Measurements from ENCODE around the gene SLC16A3.
"Not testable (repeated sequence)": the region's sequence is repeated elsewhere in the genome, so short reads cannot be mapped to it uniquely, and the experiment has no call there.

The SLC16A3 gene

DNA sequence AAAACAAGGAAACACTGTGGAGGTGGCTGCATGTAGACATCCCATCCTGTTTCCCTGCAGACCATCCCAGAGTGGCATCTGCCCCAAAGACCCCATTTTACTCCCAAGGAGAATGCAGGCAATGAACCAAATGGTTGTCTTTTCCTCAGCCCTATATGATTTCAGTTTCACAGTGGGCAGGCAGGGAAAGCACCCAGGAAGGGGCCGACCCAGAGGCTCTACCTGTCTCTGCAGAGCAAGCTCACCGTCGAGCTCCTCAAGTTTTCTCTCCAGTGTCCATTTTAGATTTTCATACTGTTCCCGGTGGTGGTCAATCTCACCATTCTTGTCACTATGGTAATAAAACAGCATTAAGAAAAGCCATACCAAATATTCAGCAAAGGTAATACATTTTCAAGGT, 30.8 kb upstream of the SLC16A3 start:
- no peak overlapping the region for H3K4me3 ChIP-seq (ENCODE audit: low read length)
- TF ChIP-seq ZNF274 (IDR thresholded peaks at IDR 0.05; ENCODE audit: low read depth, low read length), result no peak

DNA sequence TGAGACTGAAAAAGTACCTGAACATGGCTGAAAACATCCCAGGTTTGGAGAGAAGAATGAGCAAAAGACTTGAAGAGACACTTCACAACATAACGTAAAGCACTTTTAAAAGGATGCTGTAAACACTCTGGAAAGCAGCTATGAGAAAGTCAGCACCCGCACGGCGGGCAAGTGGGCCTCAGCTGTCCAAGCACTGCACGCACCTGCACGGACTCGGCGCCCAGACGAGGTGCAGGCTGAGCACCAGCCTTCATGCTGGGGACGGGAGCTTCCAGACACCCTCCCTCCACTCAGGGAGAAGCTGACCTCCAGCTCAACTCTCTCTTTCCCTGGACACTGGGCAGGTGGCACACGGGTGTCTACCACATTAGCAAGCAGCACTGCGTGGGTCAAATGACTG, 29.3 kb upstream of the SLC16A3 start:
- no peak overlapping the region for H3K4me3 ChIP-seq (ENCODE audit: low read length)
- TF ChIP-seq ZNF274 (IDR thresholded peaks at IDR 0.05; ENCODE audit: low read depth, low read length), result no peak

DNA sequence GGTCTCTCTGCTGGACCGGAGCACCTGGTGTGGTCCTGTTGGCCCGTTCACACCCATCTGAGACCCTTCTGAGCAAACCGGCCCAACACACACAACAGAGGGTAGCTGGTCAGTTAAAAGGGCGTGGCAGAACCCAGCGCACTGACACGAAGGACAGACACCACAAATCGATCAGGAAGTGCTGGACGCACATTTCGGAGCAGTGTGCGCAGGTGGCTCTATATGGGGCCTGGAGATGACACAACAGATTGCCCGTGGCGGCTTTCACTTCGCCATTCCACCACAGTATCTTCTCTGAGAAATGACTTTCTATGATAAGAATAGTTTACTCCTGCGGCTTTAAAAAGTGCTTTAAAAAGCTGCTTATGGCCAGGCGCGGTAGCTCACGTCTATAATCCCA, 28.7 kb upstream of the SLC16A3 start:
- no peak overlapping the region for H3K4me3 ChIP-seq (ENCODE audit: low read length)
- no peak for TF ChIP-seq ZNF274 (IDR thresholded peaks at IDR 0.05; ENCODE audit: low read depth, low read length)

DNA sequence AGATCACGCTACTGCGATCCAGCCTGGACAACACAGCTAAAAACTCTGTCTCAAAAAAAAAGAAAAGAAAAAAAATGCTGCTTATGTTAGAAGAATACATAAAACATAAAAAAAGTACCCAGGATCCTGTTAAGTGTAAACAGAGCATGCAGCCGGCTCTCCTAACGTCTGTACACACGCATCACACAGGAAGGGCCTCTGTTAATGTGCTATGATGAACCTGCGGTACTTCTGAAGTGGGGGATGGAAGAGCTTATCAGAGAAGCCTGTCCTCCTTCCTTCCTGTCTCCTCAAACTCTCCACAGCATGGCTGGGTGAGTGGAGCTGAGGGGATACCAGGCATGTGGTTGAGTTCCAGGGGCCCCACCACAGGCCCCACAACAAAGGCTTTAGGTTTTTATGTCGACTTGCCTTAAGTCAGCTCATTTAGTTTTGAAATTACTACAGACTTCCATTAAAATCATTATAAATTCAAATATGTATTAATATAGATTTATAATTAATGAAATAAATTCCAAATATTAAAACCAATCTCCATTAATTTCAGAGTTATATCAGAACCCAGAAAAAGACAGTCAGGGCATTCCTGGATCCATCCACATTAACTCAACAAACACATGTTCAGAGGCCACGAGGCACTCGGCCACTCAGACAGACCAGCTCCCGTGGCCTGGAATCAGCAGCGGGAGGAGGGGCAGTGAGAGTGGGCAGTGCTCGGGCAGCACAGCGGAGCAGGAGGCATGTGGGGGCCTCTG, 27.9 kb upstream of the SLC16A3 start:
- H3K4me3 ChIP-seq (ENCODE audit: low read length), result no peak overlapping the region
- TF ChIP-seq ZNF274 (IDR thresholded peaks at IDR 0.05; ENCODE audit: low read depth, low read length), result no peak

DNA sequence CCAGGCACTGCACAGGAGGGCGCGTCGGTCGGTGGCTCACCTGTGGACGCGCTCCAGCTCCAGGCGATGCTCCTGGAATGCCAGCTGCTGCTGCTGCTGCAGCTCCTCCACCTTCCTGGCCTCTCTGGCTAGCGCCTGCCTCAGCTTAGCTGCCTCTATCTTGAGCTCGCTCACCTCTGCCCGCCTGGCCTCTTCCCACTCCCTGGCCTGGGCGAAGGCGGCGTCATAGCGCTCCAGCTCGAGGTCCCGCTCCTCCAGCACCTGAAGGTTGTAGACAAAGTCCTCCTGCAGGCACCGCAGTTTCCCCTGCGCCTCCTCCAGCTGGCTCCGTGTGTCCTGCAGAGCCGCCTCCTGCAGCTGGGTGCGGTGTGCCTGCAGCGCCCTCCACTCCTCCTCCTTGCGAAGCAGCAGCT, 27.3 kb upstream of the SLC16A3 start:
- no peak overlapping the region for H3K4me3 ChIP-seq (ENCODE audit: low read length)
- no peak for TF ChIP-seq ZNF274 (IDR thresholded peaks at IDR 0.05; ENCODE audit: low read depth, low read length)

DNA sequence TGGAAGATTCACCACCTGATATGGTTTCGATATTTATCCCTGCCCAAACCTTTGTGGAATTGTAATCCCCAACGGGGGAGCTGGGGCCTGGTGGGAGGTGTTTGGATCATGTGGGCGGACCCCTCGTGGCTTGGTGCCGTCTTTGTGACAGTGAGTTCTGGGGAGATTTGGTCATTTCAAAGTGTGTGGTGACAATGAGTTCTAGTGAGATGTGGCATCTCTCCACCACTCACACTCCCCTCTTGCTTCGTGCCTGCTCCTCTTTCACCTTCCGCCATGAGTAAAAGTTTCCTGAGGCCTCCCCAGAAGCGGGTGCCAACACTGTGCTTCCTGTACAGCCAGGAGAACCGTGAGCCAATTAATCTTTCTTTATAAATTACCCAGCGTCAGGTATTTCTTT, 25.9 kb upstream of the SLC16A3 start:
- no peak overlapping the region for H3K4me3 ChIP-seq (ENCODE audit: low read length)
- no peak for TF ChIP-seq ZNF274 (IDR thresholded peaks at IDR 0.05; ENCODE audit: low read depth, low read length)

DNA sequence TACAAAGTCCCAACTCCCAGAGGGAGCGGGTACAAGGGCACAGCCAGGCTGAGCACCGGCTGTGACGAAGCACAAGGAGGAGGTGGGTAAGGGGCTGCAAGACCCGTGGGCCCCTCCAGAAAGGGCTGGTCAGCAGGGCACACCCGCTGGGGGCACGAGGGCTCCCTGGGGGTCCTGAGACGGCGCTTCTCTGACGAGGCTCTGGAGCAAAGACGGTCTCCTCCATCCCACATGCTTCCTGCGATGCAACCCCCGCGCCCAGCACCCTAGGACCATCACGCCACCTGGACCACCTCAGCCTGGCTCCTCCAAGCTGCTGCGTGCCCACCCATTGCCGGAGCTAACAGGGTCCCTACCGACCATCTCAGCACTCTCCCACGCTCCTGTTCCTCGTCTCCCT, 24.9 kb upstream of the SLC16A3 start:
- no peak for TF ChIP-seq ZNF274 (IDR thresholded peaks at IDR 0.05; ENCODE audit: low read depth, low read length)
- H3K4me3 ChIP-seq (ENCODE audit: low read length), result no peak overlapping the region

DNA sequence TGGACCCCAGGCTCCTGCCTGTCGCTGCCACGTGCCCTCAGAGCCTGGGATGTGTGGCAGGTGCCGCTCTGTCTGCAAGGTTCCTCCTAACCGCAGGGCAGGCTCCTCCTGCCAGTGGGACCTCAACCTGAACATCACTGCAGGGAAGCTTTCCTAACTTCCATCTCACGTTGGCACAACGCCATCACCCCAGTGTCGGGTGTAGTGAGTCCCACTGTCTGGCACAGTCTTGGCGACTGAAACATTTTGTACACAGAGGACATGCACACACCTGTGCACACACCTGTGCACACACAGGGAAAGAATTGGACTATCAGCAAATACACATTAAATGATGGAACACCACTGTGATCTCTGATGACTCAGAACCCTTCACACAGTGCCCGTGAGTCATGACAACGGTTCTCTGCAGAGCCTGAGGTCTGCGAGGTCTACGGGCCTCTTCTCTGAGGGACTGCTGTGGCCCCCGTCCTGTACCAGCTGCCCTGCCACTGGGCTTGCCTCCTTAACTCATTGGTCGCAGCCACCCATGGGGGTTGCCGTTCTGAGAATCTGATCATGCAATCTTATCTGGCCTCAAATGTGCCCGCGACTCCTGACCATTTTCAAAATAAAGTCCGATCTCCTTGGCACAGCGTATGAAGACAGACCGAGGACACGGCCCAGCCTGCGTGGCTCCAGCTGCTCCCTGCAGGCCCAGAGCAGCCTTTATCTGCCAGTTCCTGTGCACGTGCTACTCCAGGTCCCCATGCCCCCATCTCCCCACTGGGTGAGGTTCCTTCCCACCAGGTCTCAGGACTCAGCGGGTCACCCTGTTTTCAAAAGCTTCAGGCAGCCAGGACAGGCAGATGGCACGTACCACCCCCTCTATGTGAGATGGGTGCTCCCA, 23.8 kb upstream of the SLC16A3 start:
- no peak for TF ChIP-seq ZNF274 (IDR thresholded peaks at IDR 0.05; ENCODE audit: low read depth, low read length)
- no peak overlapping the region for H3K4me3 ChIP-seq (ENCODE audit: low read length)

DNA sequence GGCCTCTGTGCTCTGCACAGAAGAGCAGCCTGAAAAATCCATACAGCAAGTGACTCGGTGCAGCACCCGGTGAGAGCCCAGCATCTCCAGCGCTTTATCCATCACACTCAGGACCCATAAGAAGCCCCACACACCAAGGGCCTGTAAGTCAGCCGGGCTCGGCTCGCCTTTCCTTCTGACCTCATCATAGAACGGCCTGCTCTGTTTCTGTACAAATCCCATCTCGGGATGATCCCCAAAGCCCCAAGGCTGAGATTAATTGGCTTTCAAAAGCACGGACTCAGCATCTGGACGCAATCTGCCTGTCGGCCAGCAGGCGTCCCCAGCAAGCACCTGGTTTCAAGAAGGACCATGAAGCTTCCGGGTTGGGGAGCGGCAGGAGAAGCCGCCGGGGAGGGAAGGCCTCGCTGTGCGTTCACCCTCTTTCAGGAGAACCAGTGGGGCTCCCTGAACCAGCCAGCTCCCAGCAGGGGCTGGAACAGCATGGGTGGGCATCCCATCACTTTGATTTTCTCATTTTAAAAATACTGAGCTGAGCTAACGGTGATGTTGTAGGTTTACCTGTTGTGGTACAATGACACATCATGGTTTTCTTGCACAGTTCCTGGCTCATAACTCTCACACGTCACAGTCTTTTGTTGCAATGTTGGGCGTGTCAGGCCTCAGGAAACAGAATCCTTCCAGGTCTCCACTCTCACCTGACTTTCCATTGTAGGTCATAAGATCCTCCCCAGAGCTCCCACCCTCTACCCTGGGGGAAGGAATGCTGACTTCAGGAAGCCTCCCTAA, 22.9 kb upstream of the SLC16A3 start:
- no peak for TF ChIP-seq ZNF274 (IDR thresholded peaks at IDR 0.05; ENCODE audit: low read depth, low read length)
- no peak overlapping the region for H3K4me3 ChIP-seq (ENCODE audit: low read length)

DNA sequence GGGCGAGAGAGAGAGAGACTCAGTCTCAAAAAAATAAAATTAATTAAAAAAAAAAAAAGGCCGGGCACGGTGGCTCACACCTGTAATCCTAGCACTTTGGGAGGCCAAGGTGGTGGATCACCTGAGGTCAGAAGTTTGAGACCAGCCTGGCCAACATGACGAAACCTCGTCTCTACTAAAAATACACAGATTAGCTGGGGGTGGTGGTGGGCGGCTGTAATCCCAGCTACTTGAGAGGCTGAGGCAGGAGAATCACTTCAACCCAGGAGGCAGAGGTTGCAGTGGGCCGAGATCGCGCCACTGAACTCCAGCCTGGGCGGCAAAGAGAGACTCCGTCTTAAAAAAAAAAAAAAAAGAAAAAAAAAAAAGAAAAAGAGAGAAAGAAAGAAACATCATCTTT, 18.2 kb upstream of the SLC16A3 start:
- not testable (repeated sequence) for H3K4me3 ChIP-seq (ENCODE audit: low read length)

DNA sequence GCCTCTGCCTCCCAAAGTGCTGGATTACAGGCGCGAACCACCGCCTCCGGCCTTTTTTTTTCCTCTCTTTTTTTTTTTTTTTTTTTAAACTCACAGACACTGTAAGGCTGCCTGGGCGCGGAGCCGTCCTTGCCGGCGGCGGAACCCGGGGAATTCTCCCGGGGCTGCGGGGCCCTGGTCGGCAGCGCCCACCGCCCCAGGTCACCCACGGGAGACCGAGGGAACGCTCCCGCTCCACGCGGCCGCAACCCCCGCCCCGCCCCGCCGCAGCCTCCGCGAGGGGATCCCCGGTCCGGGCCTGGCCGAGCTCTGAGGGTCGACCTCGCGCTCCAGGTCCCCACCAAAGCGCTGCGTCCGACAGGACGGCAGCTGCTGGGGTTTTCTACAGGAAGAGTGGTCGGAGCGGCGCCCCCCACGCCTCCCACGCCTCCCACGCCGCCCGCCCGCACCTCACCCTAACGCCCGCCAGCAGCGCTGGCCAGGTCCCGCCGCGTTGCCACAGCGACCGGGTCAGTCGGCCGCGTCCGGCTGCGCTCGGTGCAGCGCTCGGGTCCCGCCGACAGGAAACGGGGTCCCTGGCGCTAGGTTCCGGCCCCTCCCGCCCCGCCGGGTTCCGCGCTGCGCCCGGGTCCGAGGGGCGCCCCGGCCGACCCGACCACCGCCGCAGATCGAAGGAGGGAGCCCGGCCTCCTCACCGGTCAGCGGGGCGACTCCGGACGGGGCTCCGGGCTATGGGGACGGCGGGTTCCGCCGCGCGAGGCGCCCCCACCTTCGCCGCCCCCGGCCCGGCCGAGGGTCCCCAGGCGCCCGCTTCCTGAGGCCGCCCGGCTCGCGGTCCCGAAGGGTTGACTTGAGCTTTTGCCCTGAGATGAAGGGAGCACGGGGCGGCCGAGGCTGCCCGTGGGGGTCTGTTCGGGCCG, 16.3 kb upstream of the SLC16A3 start, which contains the start of gene CCDC57:
Gene CCDC57 (minus strand): TSS at position 512 of the 920 bp plus-strand sequence. CDS start 10,898 bp downstream, outside the sequence.
- peak within 1 kb of the TSS; percentile 73 for H3K4me3 ChIP-seq (ENCODE audit: low read length)
- TF ChIP-seq ZNF274 (IDR thresholded peaks at IDR 0.05; ENCODE audit: low read depth, low read length), result no peak

DNA sequence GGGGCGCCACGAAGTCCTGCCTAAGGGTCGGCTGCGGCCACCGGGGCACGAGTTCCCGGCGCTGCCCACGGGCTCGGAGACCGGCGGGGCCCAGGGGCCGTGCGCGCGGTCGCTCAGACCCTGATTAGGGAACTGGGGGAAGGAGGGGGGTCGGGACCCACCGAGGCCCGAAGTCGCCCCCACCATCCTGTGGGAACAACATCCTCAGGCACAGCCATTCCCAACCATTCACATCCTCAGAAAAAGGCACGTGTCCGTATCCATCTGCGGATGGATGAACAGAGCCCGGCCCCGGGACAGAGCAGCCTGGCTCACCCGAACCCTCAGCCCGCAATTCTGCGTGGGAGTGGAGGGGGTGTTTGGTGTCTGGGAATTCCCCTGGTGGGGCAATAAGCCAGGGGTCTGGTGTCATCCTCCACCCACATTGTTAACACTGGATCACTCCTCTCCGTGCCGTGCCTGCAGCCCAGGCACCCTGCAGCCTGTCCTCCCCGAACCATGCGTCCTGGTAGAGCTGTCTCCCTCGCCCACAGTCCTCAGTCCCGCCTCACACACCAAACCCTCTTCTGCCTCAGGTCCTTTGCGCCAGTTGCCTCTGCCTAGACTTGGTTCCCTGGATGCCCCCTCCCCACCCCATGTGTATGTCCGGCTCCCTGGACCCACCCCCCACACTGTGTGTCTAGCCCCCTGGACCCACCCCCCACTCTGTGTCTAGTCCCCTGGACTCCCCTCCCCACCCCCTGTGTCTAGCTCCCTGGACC, 15.4 kb upstream of the SLC16A3 start:
- H3K4me3 ChIP-seq (ENCODE audit: low read length), result peak overlapping the region; percentile 73
- no peak for TF ChIP-seq ZNF274 (IDR thresholded peaks at IDR 0.05; ENCODE audit: low read depth, low read length)

Measured in GM08714 (cell line).